NCI-H2196 (cell line): ENCODE results near the gene LZTR1.
"Not testable (repeated sequence)": the region's sequence is repeated elsewhere in the genome, so short reads cannot be mapped to it uniquely, and the experiment has no call there.

ENCODE experiments used
- DNase-seq: peaks from one replicate; lab custom pipeline; 2025; ENCODE audit not compliant: unreplicated experiment; lab: John Stamatoyannopoulos, UW

Gene LZTR1

DNA sequence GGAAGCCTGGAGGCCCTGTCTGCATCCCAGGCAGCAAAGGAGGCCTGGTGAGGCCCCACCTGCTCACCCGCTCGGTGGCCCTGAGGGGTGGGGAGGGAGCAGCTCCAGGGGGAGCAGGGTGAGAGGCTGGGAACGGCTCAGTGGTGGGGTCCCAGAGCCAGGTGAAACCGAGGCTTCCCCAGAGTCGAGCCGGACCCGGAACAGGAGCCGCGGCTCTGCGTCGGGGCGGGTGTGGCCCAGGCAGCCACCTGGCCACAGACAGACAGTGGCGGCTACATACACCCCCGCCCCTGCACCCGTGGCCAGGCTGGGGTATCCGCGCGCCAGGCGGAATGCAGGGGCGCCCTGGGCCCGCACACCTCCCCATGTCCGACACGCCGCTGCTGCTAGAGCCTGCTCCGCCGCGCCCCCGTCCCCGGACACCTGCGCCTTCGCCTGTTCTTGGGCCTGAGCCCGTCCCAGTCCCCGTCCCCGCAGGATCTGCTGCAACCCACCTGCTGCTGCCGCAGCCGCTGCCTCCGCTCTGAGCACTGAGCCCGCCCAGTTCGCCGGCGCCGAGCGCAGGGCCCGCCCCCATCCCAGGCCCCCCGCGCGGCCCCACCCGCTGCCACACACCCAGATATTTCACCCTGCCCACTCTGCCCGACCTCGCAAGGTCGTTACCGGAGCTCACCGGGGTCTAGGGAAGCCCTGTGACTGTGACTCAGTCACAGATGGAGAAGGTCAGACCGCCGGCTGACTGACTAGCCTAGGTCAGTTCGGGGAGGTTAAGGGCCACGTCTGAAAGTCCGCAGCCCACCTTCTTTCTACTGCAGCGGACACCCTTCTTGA, 50.2 kb downstream of the LZTR1 start, which contains the start of gene SLC7A4:
SLC7A4 (minus strand) TSS at position 525 of the 831 bp plus-strand sequence. CDS start 749 bp downstream, outside the sequence.
- no peak for DNase-seq

DNA sequence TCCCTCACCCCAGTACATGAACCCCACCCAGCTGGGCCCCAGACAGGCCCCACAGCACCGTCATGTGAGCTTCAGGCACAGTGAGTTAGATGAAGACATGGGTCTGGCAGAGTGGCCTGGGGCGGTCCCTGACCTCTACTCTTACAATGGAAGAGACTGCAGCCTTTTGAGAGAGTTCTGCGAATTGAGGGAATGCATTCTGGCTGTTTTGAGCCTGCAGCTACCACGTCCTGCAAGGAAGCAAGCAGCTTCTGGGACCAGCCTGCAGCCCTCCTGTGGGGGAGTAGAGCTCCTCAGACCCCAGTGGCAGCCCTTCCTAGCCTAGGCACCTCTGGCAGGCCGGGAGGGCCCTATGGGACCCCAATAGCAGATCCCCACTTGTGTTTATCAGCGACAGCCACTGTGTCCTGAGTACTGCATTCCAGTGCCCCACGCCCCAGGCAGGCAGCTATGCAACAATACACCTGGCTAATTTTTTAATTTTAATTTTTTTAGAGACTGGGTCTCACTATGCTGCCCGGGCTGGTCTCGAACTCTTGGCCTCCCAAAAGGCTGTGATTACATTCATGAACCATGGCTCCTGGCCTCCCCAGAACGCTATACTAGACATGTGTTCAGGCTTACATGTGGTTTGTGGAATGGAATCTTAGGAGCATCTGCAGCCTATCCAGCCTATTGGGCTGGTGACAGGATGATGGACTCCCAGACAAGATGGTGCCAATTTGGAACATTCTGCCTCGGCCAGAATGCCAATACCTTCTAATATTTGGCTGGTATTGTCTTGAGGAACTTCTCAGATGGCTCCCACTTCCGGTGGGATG, 51.0 kb downstream of the LZTR1 start:
- DNase-seq = no peak

DNA sequence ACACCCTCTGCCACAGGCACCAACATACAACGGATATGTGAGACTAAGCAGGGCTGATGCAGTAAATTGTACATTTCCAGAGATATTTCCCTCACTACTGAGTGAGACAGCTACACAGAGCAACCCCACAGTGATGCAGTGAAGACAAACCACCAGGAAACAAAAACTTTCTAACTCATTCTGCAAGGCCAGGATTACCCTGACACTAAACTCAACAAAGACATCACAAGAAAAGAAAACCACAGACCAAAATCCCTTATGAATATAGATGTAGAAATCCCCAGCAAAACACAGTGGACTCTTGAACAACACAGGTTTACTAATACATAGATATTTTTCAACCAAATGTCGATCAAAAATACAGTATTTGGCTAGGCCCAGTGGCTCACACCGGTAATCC, 51.8 kb downstream of the LZTR1 start:
- DNase-seq = no peak

DNA sequence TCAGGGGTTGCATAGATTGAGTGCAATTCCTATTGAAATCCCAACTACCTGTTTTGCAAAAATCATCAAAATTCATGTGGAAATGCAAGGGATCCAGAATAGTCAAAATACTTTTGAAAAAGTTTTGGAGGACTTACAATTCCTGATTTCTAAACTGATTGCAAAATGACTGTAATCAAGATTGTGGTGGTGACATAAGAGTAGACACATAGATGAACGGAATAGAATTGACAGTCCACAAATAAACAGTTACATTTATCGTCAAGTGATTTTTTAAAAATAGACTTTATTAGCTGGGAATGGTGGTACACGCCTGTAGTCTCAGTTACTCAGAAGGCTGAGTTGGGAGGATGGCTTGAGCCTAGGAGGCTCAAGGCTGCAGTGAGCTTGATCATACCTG, 52.9 kb downstream of the LZTR1 start:
- DNase-seq = no peak

DNA sequence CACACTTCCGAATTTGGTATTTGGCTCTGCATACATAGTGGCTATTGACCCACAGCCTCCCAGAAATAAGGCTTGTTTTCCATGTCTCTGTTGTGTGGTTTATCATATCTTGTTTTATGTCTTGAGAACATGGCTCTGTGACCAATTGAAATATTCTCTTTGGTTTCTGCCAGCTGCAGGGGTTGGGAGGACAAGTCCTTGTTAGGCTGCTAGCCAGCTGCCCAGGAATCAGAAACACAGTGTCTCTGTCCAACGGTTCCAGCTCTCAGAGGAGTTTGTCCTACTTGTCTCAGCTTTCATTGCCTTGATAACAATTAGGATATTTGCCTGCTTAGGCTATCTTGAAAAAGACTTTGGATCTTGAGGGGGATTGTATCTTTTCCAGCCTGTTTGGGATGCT, 56.3 kb downstream of the LZTR1 start:
- no peak for DNase-seq

DNA sequence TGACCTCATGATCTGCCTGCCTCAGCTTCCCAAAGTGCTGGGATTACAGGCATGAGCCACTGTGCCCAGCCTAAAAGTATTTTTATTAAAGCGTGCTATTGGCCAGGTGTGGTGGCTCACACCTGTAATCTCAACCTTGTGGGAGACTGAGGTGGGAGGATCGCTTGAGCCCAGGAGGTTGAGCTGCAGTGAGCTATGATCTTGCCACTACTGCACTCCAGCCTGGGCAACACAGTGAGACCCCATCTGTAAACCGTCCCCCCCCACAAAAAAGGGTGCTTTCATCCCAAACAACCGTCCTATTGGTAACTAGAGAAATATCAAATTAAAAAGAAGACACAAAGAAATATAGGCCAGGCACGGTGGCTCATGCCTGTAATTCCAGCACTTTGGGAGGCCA, 57.1 kb downstream of the LZTR1 start:
- DNase-seq = not testable (repeated sequence)

DNA sequence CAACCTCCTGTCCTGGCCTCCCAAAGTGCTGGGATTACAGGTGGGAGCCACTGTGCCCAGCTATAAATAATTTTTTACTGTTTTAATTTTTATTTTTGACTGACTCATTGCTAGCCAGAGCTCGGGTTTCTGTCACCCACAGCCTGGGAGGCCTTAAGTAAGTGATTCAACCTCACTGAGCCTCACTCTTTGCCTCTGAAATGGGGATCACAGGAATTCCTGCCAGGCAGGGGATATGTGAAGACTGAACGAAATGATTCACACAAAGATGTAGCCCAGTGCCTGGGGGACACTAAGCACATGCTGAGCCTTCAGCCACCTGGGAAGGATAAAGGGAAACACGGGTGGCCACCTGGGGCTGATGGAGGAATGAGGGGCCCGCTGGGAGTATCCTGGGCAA, 59.8 kb downstream of the LZTR1 start:
- no peak for DNase-seq

DNA sequence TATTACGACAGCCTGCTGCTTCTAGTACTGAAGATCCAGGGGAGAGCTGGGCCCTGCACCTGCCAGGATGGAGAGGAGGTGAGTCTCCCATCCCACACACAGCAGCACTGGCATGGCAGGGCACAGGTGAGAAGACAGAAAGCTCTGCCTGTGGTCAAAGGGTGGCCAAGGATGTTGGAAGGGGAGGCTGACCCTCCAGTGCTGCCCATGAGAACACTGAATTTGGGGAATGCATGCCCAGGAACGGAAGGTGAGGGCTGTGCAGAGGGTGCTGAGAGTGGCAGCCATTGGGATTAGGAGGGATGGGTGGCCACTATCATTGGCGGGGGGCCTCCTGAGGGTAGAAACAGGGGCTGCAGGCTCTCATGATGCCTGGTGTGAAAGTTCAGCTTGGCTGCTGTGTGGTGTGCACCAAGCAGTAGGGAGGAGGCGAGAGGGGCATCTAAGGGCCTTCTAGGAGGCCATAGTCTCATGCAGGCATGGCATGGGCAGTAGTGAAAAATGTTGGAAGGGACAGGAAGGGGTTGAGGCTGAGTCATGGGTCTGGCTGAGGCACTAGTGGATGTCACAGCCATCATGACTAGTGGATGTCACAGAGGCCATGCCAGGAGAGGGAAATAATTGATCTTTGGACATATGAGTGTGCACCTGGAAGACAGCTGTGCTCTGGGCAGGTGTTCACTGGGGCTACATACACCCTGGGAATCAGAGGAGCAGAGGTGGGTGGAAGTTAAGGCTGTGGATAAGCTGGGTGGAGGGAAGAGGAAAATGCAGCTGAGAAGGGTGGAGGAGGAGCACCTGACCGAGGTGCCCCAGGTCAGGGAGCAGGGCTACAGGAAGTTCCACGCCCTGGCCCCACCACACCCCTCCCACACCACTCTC, 61.1 kb downstream of the LZTR1 start:
- no peak for DNase-seq

DNA sequence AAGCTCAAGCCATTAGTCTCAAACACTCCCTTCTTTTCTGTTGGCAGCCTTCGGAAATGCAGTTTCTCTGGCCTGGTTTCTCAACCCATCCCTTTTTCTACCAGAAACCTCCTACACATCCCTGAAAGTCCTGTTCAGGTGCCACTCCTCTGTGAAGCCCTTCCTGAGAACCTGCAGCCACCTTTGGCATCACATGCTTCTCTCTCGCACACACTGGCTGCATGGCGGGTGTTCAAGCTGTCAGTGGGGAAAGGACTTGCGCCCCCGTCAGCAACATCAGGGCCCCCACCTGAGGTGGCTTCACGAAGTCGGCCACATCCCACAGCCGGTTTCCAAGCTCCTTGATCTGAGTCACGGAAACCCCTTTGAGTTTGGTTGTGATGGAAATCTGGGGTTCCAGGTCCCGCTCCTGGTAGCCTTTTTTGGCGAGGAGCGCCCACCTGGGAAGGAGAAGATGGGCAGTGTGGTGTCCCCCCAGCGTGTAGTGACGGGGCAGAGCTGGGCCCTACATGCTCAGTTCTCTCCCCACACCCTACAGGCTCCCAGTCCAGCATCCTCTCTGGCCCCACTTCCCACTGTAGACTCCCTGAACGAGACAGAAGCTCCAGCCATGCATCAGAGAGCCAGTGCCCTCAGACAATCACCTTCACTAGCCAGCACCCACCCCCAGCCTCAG, 61.9 kb downstream of the LZTR1 start:
- no peak for DNase-seq

DNA sequence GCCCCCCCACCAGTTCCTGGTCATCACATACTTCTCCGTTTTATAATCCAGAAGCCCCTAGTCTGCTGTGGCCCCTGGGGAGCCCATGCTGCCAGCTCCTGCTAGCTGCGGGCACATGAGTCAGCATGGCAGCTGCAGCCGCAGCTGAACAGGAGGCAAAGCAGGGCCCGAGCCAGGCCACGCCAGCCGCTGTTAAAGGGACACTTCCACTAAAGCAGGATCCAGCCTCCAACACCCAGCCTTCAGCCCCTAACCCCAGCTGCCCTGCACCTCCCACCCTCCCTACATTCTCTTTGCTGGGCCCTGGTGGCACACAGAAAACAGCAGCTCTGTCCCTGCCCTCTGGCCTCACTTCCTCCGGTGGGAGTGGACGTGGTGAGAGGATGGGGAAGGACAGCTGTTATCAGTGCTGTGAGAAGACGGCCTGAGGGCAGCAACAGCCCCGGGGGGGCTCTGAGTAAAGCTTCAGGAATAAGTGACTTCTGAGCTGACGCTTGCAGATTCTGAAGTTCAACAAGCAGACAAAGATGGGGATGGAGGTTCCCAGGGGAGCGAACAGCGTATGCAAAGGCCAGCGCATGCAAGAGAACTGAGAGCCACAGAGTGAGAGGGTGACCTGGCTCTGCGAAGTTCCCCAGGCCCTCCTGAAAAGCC, 63.0 kb downstream of the LZTR1 start:
- peak; percentile 32 for DNase-seq

DNA sequence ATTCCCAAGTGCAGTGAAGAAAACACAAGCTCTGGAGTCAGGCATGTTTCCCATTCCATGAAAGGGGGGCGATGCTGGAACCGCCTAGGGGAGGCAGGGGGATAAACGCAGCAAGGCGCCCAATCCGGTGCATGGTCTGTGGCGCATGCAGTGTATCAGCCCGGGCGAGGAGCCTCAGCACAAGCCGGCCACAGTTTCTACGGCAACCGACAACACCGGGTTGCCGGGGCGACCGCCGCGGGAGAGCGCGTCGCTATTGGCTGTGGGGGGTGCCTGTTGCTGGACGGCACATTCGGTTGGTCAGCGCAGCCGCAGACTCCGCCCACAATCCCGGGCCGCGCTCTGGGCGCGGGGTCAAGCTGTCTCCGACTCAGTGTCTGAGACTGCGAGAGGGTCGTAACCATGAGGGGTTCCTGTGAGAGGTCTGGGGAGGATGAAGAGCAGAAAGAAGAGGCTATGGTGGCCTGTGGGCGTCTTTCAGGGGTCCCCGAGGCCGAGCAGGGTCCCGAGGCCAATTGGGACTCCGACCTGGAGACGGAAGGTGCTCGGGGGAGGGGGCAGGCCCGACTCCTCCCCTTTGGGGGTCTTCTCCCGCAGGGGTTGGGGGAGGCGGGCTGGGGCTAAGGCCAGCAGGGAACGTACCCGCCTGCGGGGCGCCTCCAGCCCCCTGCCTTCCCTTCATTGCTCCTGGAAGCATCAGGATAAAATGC, 63.6 kb downstream of the LZTR1 start, which contains the start of gene LRRC74B:
LRRC74B (plus strand) TSS at position 362 of the 710 bp plus-strand sequence; CDS start at position 403, 41 bp downstream.
- peak; percentile 81 for DNase-seq

DNA sequence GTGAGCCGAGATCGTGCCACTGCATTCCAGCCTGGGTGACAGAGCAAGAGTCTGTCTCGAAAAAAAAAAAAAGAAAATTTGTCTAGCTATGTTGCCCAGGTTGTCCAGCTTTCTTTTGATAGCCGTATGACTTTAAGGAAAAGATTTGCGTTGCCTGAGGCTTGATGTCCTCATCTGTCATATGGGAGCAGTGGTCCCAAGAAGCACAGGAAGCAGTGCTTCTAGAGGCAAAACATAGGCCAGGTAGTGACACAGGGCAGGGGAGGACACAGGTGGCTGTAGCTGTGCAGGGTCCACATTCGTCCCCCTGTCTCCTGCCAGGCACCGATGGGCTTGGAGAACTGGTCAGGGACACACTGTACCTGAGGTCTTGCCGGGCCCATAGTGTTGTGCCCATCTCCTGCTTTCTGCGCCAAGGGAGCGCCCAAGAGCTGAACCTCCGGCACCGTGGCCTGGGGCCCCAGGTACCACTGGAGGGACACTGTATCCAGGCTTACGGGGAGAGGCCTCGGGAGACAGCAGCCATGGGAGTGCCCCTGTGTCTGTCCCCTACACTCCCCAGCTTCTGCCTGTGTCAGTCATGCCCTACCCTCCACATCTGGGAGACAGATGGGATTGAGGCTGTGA, 65.1 kb downstream of the LZTR1 start:
- no peak for DNase-seq

DNA sequence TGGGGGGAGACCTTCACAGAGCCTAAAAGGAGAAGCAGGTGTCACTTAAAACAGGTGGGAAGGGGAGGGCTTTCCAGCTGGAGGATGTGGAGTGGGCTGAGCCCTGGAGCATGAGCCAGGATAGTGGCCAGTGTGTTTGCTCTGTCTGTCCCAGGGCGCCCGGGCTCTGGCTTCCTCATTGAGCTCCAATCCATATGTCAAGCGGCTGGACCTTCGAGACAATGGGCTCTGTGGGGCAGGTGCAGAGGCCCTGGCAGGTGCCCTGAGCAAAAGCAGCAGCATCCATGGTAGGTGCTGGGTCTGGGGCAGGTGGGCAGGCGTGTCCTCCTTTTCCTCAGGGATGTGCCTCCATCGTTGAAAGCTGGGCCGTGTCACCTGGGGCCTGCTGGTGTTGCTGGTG, 65.6 kb downstream of the LZTR1 start:
- DNase-seq = peak; percentile 32

DNA sequence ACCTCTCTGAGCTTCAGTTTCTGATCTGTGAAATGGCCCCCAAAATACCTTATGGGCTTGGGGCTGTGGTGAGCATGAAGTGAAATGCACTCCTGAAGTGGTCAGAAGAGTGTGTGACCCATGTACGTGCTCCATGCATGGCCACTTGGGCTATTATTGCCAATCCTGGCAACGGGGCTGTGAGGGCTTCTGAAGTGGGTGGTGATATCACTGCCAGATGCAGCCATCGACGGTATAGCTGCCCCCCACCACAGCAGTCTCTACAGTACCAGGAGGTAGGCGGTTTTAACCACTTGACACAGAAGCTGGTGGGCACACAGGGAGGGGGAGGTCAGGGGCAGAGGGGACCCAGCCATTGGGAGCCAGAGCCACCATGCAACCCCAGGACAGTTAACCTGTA, 66.4 kb downstream of the LZTR1 start:
- DNase-seq = not testable (repeated sequence)
